ENCODE measurements around the gene ZNF407. TPM values are rescaled to one million over a fixed set of nuclear protein-coding genes. Genes with fewer than 3 reads are reported as not detected.

Gene ZNF407
- total and polyA plus RNA-seq, 2 of the 13 experiments (the other 11 are each of a cell fraction or from before 2014, with no cell fraction given) = 2.3 to 8.7 TPM

DNA sequence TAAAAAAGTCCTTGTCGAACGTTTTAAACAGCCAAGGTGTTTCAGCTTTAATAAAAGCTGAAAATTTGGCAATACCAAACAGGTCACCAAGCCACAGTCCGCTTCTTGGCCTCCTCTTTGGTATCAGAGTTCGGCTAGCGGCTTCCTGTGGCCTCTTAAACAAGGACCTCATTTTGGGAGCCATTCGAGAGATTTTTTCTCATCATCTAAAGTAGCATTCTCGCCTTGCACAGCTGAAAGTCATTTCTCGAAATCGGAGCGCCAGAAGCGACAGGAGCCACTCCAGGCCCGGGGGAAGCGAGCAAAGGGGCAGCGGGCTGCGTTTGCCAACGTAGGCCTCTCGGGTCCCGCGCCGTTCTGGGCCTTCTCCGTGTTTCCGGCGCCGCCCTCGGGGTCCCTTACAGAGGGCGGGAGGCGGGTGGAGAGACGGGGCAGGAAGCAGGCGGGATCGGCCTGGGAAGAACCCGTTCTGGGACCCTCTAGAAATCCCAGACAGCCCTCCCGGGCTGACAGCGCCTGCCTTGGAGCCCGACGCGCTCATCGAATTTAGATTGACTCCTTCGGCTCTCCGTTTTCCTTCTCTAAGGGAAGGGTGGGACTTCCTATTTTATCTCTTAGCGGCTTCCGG, 522 bp upstream of the ZNF407 start (continued):
- TF ChIP-seq ZNF816 (CRISPR knock-in tag; IDR thresholded peaks at IDR 0.05; ENCODE audit: borderline replicate concordance) (no peak), TP53 (CRISPR knock-in tag; conservative IDR thresholded peaks at IDR 0.05) (no peak), ZBTB42 (CRISPR knock-in tag; IDR thresholded peaks at IDR 0.05) (no peak), ZNF567 (CRISPR knock-in tag; IDR thresholded peaks at IDR 0.05; ENCODE audit: borderline replicate concordance) (no peak), ZNF441 (CRISPR knock-in tag; IDR thresholded peaks at IDR 0.05; ENCODE audit: borderline replicate concordance) (0 out of 2 replicates have a peak, but pooled peaks have one; percentile 63), ZSCAN30 (CRISPR knock-in tag; IDR thresholded peaks at IDR 0.05) (0 out of 2 replicates have a peak, but pooled peaks have one; percentile 31), ZNF614 (CRISPR knock-in tag; IDR thresholded peaks at IDR 0.05; ENCODE audit: borderline replicate concordance) (no peak), KLF15 (CRISPR knock-in tag; IDR thresholded peaks at IDR 0.05; ENCODE audit: borderline replicate concordance) (peak; percentile 62; the same call in 1 of the 2 replicates), SMAD1 (CRISPR knock-in tag; IDR thresholded peaks at IDR 0.05; ENCODE audit: borderline replicate concordance, low read depth) (no peak), EED (CRISPR knock-in tag; IDR thresholded peaks at IDR 0.05) (peak; percentile 45; the same call in 1 of the 2 replicates), ZMYM4 (CRISPR knock-in tag; IDR thresholded peaks at IDR 0.05) (no peak; the same call in none of the 2 replicates), ZEB1 (IDR thresholded peaks at IDR 0.05; ENCODE audit: insufficient replicate concordance, low read depth) (peak; percentile 29), ZNF572 (CRISPR knock-in tag; IDR thresholded peaks at IDR 0.05) (no peak), CREB1 (IDR thresholded peaks at IDR 0.05) (no peak), CREB1 (CRISPR knock-in tag; IDR thresholded peaks at IDR 0.05) (peak; percentile 48), REPIN1 (CRISPR knock-in tag; IDR thresholded peaks at IDR 0.05; ENCODE audit: borderline replicate concordance, low read depth) (no peak), TAF1 (CRISPR knock-in tag; IDR thresholded peaks at IDR 0.05) (peak; percentile 52), ZNF451 (CRISPR knock-in tag; IDR thresholded peaks at IDR 0.05) (peak; percentile 39; the same call in 1 of the 2 replicates), SRF (IDR thresholded peaks at IDR 0.05; ENCODE audit: low read depth, low read length) (no peak), PCBP1 (IDR thresholded peaks at IDR 0.05; ENCODE audit: borderline replicate concordance, low read depth, low read length) (no peak), IKZF1 (IDR thresholded peaks at IDR 0.05) (no peak)
- TF ChIP-seq, protein P1, sequence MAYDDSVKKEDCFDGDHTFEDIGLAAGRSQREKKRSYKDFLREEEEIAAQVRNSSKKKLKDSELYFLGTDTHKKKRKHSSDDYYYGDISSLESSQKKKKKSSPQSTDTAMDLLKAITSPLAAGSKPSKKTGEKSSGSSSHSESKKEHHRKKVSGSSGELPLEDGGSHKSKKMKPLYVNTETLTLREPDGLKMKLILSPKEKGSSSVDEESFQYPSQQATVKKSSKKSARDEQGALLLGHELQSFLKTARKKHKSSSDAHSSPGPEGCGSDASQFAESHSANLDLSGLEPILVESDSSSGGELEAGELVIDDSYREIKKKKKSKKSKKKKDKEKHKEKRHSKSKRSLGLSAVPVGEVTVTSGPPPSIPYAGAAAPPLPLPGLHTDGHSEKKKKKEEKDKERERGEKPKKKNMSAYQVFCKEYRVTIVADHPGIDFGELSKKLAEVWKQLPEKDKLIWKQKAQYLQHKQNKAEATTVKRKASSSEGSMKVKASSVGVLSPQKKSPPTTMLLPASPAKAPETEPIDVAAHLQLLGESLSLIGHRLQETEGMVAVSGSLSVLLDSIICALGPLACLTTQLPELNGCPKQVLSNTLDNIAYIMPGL (CRISPR knock-in tag; IDR thresholded peaks at IDR 0.05; ENCODE audit: borderline replicate concordance in 1 of 2, low read depth in 1 of 2) = peak; percentile 58 to 70; a peak in 3 of 4 replicates
- TF ChIP-seq, protein P2, sequence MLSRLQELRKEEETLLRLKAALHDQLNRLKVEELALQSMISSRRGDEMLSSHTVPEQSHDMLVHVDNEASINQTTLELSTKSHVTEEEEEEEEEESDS (CRISPR knock-in tag; IDR thresholded peaks at IDR 0.05; ENCODE audit: borderline replicate concordance) = peak; percentile 83; the same call in 1 of the 2 replicates
- TF ChIP-seq, protein P3, sequence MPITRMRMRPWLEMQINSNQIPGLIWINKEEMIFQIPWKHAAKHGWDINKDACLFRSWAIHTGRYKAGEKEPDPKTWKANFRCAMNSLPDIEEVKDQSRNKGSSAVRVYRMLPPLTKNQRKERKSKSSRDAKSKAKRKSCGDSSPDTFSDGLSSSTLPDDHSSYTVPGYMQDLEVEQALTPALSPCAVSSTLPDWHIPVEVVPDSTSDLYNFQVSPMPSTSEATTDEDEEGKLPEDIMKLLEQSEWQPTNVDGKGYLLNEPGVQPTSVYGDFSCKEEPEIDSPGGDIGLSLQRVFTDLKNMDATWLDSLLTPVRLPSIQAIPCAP (CRISPR knock-in tag; IDR thresholded peaks at IDR 0.05; ENCODE audit: low read depth) = no peak
- TF ChIP-seq, protein P4, sequence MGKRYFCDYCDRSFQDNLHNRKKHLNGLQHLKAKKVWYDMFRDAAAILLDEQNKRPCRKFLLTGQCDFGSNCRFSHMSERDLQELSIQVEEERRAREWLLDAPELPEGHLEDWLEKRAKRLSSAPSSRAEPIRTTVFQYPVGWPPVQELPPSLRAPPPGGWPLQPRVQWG (CRISPR knock-in tag; IDR thresholded peaks at IDR 0.05; ENCODE audit: borderline replicate concordance, low read depth) = no peak
- TF ChIP-seq, protein P5, sequence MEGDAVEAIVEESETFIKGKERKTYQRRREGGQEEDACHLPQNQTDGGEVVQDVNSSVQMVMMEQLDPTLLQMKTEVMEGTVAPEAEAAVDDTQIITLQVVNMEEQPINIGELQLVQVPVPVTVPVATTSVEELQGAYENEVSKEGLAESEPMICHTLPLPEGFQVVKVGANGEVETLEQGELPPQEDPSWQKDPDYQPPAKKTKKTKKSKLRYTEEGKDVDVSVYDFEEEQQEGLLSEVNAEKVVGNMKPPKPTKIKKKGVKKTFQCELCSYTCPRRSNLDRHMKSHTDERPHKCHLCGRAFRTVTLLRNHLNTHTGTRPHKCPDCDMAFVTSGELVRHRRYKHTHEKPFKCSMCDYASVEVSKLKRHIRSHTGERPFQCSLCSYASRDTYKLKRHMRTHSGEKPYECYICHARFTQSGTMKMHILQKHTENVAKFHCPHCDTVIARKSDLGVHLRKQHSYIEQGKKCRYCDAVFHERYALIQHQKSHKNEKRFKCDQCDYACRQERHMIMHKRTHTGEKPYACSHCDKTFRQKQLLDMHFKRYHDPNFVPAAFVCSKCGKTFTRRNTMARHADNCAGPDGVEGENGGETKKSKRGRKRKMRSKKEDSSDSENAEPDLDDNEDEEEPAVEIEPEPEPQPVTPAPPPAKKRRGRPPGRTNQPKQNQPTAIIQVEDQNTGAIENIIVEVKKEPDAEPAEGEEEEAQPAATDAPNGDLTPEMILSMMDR (CRISPR knock-in tag; IDR thresholded peaks at IDR 0.05) = no peak
